Measurements from ENCODE around the gene RIN3.

The RIN3 gene

GRCh38 chr14:92513204-92513965 is at the start of gene RIN3:
RIN3 (plus strand) TSS chr14:92513781; CDS start chr14:92513933, 152 bp downstream.
- DNase-seq, result no peak

- no peak for DNase-seq
These were observed 49.4 kb upstream of the RIN3 start for GRCh38 chr14:92464156-92464555.

- no peak for DNase-seq
These were observed 48.9 kb upstream of the RIN3 start for GRCh38 chr14:92464716-92465115.

GRCh38 chr14:92465353-92466055 is 48.1 kb upstream of the RIN3 start:
- DNase-seq, result no peak

- no peak for DNase-seq
These were observed 47.5 kb upstream of the RIN3 start for GRCh38 chr14:92466059-92466458.

GRCh38 chr14:92469515-92469914 is 44.1 kb upstream of the RIN3 start:
- no peak for DNase-seq

- no peak for DNase-seq
These were observed 43.4 kb upstream of the RIN3 start for GRCh38 chr14:92470215-92470614.

GRCh38 chr14:92470811-92471210 is 42.8 kb upstream of the RIN3 start:
- peak; percentile 8 for DNase-seq

DNA sequence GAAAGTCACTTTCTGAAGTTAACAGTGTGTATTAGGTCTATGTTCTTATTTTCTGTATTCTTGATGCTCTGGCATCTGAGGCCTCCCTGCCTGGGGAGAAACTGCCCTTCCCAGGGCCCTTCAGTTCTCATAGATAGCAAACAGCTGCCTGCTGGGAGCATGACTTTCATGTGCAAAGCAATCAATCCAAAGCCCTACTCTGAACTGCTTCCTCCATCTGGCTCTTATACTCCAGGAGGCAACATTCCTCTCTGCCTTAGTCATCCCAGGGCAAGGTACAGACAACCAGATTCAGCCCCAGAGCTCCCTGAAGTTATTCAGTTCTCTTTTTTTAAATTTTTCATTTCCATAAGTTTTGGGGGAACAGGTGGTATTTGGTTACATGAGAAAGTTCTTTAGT is 41.7 kb upstream of the RIN3 start:
- no peak for DNase-seq

DNA sequence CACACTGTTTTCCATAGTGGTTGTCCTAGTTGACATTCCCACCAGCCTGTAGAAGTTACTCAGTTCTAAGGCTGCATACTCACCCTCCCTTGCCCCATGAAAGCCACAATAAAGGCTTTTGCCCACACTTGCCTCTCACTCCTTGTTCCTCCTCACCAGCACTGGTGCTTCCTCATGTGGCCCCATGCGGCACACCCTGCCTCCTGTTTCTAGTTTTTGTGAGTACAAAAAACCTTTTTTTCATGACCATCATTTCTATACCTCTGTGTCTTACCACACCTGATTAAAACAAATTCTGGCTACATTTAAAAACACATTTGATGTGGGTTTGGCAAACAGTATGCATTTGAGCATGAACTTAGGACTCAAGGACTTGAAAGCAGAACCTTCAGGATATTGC is 40.7 kb upstream of the RIN3 start:
- no peak for DNase-seq

DNA sequence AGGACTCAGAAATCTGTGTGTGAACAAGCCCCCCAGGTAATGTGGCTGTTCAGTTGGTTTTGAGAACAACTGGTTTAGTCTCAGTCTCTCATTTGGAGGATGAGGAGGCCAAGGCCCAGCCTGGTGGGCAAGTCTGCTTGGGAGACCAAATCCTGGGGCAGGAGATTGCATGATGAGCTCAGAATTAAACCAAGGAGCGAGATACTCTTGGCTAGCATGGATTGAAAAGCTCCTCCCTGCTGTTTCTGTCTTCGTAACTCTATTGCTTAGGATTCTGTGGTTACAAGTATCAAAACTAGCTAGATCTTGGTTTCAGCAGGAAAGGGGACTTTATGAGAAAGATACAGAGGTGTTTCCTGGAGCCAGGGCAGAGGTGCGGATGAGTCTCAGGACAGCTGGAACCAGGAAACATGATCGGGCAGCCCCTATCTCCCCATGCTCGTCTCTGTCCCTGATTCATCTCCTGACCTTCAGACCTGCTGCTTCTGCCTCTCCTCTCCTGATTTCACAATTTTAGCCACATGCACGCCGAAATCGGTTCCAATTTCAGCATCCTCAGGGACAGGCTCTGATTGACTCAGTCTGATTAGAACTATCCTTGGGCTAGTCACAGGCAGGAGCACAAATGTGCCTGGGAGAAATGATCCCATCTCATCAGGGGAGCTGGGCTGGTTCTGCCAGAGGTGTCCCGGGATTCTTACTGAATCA is 40.2 kb upstream of the RIN3 start:
- DNase-seq, result no peak

DNA sequence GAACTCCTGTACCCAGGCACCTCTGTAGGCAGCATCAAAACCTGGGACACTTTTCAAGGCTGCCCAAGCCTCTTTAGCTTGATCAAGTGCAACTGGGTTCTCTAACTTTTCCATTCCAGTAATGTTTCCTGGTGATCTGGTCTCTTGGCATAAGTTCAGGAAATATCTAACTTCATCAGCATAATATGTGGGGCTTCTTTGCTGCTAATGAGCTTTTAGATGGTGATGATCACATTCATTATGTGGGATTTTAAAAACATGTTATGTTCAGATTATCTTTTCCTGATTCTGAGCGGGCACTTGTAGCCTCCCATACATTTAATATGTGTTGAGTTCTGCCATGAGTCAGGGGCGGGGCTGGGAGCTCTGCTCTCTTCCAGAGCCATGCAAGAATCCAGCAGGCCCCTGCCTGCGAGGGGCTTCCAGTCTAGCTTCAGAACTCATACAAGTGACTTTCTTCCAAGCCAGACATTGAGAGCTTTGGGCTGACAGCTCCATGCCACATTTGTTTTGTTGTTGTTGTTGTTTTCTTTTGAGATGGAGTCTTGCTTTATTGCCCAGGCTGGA is 39.5 kb upstream of the RIN3 start:
- no peak for DNase-seq

DNA sequence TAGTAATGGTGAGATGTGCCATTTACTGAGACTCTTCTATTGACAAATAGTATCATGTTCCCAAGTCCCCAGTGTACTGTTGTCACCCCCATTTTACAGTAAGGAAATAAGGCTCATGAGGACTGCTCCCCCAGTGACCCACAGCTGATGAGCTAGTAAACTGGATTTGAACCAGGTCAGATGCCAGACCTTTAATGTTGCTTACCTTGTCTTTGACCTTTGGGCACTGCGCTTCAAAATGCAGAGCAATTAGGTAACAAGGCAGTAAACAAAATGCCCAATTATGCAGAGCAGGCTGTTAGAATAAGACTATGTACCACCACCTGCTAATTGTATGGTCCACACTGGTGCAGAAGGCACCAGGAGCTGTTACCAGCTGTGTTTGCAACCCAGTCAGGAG is 38.5 kb upstream of the RIN3 start:
- DNase-seq, result no peak

GRCh38 chr14:92475451-92476187 is 38.0 kb upstream of the RIN3 start:
- DNase-seq, result no peak

DNA sequence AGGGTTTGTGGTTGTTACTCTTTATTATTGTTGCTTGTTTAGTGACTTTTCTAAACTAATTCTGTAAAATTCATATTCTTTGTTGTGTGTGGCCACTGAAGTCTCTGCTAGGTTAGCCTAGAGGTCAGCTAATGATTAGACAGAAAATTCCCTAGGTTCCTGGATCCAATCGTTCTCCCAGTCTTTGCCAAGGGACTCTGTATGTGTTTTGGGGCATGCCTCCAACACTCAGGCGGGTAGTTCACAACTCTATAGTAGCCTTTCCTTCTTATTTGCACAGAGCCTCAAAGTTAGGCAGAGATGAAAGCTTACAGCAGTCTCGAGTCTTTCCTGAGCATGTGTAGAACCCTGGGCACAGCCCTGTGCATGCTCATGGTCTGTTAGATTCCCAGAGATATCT is 32.7 kb upstream of the RIN3 start:
- DNase-seq, result no peak

DNA sequence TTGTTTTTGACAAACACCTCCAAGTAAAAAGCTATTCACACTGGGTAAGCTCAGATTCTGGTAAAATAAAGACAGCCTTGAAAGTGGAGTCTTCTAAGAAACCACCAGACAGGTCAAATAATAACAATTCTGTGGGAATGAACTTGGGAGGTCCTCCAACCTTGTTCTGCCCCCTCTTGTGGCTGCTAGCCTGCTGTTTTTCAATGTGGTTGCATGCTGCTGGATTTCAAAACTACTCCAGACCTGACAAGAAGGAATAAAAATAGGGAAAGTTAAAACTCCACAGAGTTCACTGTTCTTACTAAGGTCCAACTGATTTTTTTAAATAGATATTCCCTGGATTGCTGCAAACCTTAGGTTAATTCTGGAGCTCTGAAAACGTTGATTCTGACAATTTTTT is 32.2 kb upstream of the RIN3 start:
- no peak for DNase-seq

GRCh38 chr14:92481811-92482555 is 31.6 kb upstream of the RIN3 start:
- DNase-seq, result no peak

DNA sequence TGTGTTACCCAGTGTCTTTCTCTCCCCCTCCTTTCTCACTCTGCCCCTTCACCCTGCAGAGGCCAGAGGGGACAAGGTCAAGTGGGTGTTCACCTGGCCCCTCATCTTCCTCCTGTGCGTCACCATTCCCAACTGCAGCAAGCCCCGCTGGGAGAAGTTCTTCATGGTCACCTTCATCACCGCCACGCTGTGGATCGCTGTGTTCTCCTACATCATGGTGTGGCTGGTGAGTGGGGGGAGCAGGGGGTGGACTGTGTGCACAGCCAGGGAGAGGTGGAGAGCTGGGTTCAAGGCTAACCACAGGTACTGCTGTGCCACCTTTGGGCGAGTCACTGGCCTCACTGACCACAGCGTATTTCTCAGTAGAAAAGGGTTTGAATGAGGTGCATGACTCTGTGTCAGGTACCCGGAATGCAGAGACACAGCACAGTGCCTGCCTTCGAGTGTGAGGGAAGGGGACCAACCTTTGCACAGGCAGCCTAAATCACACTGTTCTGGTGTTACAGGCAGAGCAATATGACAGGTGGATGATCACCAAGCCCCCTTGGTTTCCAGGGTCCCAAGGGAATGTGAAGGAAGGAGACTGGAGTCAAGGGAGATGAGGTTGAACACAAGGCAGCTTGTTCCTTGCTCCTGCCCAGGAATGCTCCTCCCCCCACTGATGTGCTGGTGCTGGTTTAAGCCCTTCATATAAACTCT is 30.8 kb upstream of the RIN3 start:
- no peak for DNase-seq

DNA sequence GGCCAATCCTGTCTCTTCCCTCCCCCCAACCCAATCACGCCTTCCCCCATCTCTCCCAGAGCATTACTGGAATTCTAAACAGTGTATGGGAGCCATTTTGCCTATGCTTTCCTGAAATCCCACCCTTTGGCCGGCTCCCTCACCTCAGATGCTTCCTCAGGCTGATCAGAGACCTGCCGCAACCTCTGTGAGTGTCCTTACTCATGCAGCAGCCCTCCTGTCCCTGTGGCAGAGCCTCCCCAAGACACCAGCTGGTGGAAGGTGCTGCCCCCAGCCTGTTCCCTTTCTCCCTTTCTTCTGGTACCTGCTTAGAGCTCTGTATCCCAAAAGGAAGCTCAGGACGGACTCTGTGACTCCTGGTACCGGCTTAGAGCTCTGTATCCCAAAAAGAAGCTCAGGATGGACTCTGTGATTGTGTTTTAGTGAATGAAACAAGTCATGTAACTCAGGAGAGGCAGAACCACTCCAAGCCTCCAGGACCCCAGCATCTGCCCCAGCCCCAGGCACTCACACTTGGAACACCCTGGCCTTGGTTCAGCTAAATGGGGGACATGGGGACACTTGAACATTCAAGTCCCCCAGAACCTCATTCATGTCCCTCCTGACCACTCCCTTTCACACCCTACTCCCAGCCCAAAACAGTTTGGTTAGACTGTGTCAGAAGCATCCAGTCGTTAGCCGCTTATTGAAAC is 29.3 kb upstream of the RIN3 start:
- peak; percentile 4 for DNase-seq

- no peak for DNase-seq
These were observed 26.7 kb upstream of the RIN3 start for GRCh38 chr14:92486881-92487280.

Measured in NCI-H82 (cell line).